ENCODE results near the gene XIRP1. TPM values are rescaled to one million over a fixed set of nuclear protein-coding genes. Genes with fewer than 3 reads are reported as not detected.
"Not testable (repeated sequence)": the region's sequence is repeated elsewhere in the genome, so short reads cannot be mapped to it uniquely, and the experiment has no call there.

The XIRP1 gene
- total RNA-seq, 1 donor from 2014 or later, result not detected

DNA sequence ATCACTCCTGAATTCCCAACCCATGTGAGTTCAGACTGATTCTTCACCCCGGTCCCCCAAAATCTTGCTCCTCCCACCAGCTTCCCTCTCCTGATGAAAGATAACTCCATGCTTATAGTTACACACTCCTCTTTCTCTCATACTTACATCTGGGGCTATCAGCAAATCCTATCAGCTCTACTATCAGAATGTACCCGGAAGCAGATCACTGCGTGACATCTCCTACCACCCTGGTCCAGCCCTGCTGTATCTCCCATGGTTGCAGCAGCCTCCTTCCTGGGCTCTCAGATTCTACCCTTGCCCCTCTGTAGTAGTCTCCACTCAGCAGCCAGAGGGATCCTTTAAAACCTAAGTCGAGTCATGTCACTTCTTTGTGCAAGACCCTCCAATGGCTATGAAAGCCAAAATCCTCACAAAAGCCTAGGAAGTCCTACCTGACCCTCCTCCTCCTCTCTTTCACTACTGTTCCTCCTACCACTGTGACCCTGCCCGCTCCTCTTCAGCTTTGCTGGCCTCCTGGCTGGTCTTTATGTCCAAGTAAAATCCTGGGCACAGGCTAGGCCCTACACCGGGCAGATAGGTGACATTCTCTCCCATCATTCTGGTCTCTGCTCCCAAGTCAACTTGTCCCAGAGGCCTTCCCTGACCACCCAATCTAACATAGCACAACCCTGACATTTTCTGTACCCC lies 16.2 kb downstream of the XIRP1 start:
- H3K36me3 Mint-ChIP-seq (ENCODE audit: insufficient read depth), result no peaks in the 10 kb centered on the region
- no peak for TF ChIP-seq CTCF (IDR thresholded peaks at IDR 0.05; ENCODE audit: unreplicated experiment)
- DNase-seq (ENCODE audit: low spot score, unreplicated experiment), result no peak
- H3K27ac Mint-ChIP-seq, result peak overlapping the region; percentile 19
- peak overlapping the region; percentile 72 for H3K4me3 Mint-ChIP-seq (ENCODE audit: low read depth)
- peaks cover 3% of the 10 kb centered on the region for H3K27me3 Mint-ChIP-seq
- peaks cover 36% of the 10 kb centered on the region for H3K4me1 Mint-ChIP-seq (ENCODE audit: low read depth)
- no peaks in the 10 kb centered on the region for H3K9me3 Mint-ChIP-seq (ENCODE audit: low read depth)

DNA sequence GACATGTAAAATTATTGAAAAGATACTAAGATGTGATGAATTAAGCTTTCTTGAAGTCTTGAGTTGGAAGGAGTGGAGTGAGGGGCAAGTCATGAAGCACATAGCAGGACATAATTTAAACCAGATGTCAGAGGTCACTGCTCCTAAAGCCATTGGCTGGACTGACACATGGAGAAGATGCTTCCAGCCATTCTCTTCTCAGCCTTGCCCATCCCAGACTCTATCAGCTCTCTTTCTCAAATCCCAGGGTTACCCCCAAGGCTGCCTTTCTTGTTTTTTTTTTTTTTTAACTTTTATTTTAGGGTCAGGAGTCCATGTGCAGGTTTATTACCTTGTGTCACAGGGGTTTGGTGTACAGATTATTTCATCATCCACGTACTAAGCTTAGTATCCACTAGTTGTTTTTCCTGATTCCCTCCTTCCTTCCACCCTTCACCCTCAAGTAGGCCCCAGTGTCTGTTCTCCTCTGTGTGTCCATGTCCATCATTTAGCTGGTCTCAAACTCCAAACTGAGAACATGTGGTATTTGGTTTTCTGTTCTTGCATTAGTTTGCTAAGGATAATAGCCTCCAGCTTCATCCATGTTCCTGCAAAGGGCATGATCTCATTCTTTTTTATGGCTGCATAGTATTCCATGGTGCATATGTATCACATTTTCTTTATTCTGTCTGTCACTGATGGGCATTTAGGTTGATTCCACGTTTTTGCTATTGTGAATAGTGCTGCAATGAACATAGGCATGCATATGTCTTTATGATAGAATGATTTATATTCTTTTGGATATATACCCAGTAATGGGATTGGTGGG lies 18.9 kb downstream of the XIRP1 start:
- Mint-ChIP-seq H3K4me1 (ENCODE audit: low read depth) (peaks cover 17% of the 10 kb centered on the region), H3K9me3 (ENCODE audit: low read depth) (no peaks in the 10 kb centered on the region), H3K4me3 (ENCODE audit: low read depth) (no peak overlapping the region), H3K36me3 (ENCODE audit: insufficient read depth) (no peaks in the 10 kb centered on the region), H3K27me3 (peaks cover under 1% of the 10 kb centered on the region), H3K27ac (no peak overlapping the region)
- no peak for TF ChIP-seq CTCF (IDR thresholded peaks at IDR 0.05; ENCODE audit: unreplicated experiment)
- DNase-seq (ENCODE audit: low spot score, unreplicated experiment), result no peak

- TF ChIP-seq CTCF (IDR thresholded peaks at IDR 0.05; ENCODE audit: unreplicated experiment), result no peak
- Mint-ChIP-seq H3K36me3 (ENCODE audit: insufficient read depth) (no peaks in the 10 kb centered on the region), H3K27me3 (no peaks in the 10 kb centered on the region), H3K4me3 (ENCODE audit: low read depth) (no peak overlapping the region), H3K4me1 (ENCODE audit: low read depth) (peaks cover 10% of the 10 kb centered on the region), H3K27ac (no peak overlapping the region), H3K9me3 (ENCODE audit: low read depth) (no peaks in the 10 kb centered on the region)
- no peak for DNase-seq (ENCODE audit: low spot score, unreplicated experiment)
Measured at GRCh38 chr3:39171860-39172259, 20.5 kb downstream of the XIRP1 start.

DNA sequence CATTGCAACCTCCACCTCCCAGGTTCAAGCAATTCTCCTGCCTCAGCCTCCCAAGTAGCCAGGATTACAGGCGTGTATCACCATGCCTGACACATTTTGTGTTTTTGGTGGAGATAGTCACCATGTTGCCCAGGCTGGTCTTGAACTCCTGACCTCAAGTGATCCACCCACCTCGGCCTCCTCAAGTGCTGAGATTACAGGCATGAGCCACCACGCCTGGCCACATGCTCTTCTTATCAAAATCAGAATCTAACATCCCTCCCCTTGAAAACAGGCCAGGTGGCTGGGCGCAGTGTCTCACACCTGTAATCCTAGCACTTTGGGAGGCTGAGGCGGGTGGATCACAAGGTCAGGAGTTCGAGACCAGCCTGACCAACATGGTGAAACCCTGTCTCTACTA lies 21.5 kb downstream of the XIRP1 start:
- H3K4me3 Mint-ChIP-seq (ENCODE audit: low read depth); H3K27ac Mint-ChIP-seq: not testable (repeated sequence)

DNA sequence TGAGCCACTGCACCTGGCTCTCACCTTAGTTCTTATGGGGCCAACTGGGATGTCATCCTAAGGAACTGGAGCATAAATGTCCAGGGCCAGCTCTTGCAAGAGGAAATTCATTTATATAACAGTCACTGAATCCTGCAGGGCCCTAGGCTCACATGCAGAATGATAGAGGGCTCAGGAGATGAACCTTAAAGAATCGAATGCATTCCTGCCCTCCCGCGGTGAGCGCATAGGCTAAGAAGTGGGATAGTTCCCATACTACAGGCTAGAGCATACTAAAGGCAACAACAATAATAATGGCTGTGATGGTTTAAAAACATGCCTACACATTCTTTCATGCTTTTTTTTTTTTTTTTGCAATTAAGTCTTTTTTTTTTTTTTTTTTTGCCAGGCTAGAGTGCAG lies 21.9 kb downstream of the XIRP1 start:
- H3K9me3 Mint-ChIP-seq (ENCODE audit: low read depth), result no peaks in the 10 kb centered on the region
- no peaks in the 10 kb centered on the region for H3K36me3 Mint-ChIP-seq (ENCODE audit: insufficient read depth)
- H3K27ac Mint-ChIP-seq, result no peak overlapping the region
- peaks cover 8% of the 10 kb centered on the region for H3K4me1 Mint-ChIP-seq (ENCODE audit: low read depth)
- no peak for TF ChIP-seq CTCF (IDR thresholded peaks at IDR 0.05; ENCODE audit: unreplicated experiment)
- H3K27me3 Mint-ChIP-seq, result no peaks in the 10 kb centered on the region
- DNase-seq (ENCODE audit: low spot score, unreplicated experiment), result no peak
- H3K4me3 Mint-ChIP-seq (ENCODE audit: low read depth), result no peak overlapping the region

More for the DNA sequence above, 21.5 kb downstream of the XIRP1 start:
- not testable (repeated sequence) for DNase-seq (ENCODE audit: low spot score, unreplicated experiment); H3K27me3 Mint-ChIP-seq; H3K4me1 Mint-ChIP-seq (ENCODE audit: low read depth); H3K9me3 Mint-ChIP-seq (ENCODE audit: low read depth); H3K36me3 Mint-ChIP-seq (ENCODE audit: insufficient read depth)
